ENCODE measurements around the gene FSHR. TPM values are rescaled to one million over a fixed set of nuclear protein-coding genes. Genes with fewer than 3 reads are reported as not detected.

The FSHR gene
- total RNA-seq, 1 donor from 2014 or later, result not detected

DNA sequence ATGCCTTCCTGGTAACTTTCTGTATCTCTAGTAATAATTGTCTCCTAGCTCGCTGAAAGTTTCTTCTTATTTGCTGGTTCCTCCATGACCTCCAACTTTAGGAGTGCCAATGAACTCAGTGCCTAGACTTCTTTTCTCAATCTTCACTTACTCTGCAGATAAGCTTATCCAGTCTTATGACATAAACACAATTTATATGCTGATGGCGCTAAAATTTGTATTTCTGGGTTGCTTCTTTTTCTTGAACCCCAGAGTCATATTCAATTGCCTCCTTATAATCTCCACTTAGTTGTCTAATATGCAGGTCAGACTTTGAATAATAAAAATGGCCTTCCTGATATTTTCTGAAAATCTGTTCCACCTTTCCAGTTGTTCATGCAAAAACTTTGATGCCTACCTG, 182.5 kb downstream of the FSHR start:
- H3K27ac Mint-ChIP-seq, result no peak overlapping the region
- H3K27me3 Mint-ChIP-seq (ENCODE audit: low read depth), result no peaks in the 10 kb centered on the region
- H3K36me3 Mint-ChIP-seq (ENCODE audit: low read depth), result no peaks in the 10 kb centered on the region
- no peaks in the 10 kb centered on the region for H3K4me1 Mint-ChIP-seq (ENCODE audit: low read depth)
- no peak for DNase-seq (ENCODE audit: low spot score)
- intact Hi-C loops (cut with micrococcal nuclease), result no loop called here
- H3K4me3 Mint-ChIP-seq (ENCODE audit: low read depth), result no peak overlapping the region
- H3K9me3 Mint-ChIP-seq, result no peaks in the 10 kb centered on the region

DNA sequence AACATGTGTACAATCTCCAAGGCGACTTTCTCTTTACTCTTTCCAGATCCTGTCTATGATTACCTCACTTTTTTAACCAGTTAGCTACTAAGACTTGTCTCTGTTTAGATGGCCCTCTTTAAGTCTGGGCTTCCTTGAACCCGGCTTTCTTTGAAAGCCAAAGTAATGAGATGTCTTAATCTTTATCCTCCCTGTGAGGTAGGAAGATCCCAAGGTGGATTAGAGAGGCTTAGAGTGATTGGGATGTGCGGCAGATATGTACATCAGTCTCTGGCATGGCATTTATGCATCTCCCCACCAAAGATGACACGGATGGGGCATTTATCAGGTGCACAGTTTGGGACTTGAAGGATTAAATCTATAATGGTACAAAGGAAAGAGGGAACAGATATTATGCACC, 186.3 kb downstream of the FSHR start:
- no peaks in the 10 kb centered on the region for H3K9me3 Mint-ChIP-seq
- no peaks in the 10 kb centered on the region for H3K27me3 Mint-ChIP-seq (ENCODE audit: low read depth)
- no peak for DNase-seq (ENCODE audit: low spot score)
- intact Hi-C loops (cut with micrococcal nuclease), result no loop called here
- H3K36me3 Mint-ChIP-seq (ENCODE audit: low read depth), result no peaks in the 10 kb centered on the region
- no peak overlapping the region for H3K4me3 Mint-ChIP-seq (ENCODE audit: low read depth)
- no peaks in the 10 kb centered on the region for H3K4me1 Mint-ChIP-seq (ENCODE audit: low read depth)
- no peak overlapping the region for H3K27ac Mint-ChIP-seq

DNA sequence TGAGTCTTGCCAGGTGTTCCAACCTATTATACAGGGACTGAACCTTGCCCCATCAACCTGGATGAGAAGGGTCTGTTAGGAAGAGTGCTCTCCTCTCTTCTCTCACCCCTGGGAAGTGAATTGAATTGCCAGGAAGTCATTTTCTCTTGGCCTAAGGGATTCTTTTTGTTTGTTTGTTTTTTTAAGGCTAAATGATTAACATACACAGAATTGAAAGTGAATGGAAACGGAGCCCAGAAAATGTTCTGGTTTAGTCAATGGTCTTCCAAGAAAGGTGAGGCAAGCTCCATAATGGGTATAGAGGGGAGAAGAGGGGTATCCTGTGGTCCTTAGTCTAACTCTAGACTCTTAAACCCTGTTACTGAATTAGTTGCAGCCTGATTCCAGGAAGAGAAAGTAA, 189.1 kb downstream of the FSHR start:
- Mint-ChIP-seq H3K27ac (no peak overlapping the region), H3K9me3 (no peaks in the 10 kb centered on the region), H3K4me3 (ENCODE audit: low read depth) (no peak overlapping the region), H3K36me3 (ENCODE audit: low read depth) (no peaks in the 10 kb centered on the region), H3K27me3 (ENCODE audit: low read depth) (no peaks in the 10 kb centered on the region), H3K4me1 (ENCODE audit: low read depth) (no peaks in the 10 kb centered on the region)
- no peak for DNase-seq (ENCODE audit: low spot score)
- intact Hi-C loops (cut with micrococcal nuclease), result no loop called here

DNA sequence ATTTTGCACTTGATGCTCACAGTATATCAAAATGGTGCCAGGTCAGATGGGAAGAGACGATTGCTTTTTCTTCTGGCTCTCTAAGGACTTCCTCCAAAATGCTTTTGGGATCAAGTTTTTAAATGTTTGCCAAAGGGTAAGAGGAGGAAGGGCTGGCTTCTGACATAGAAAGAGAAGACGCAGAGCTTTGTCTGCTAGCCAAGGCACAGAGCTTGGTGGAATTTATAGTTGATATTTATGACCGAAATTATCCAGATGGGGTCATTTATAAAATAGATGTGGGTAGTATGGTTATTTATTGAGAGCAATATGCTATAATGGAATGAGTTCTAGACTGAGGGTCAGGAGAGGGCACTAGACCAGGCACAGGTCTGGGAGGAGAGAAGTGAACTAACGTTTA, 193.3 kb downstream of the FSHR start:
- no peaks in the 10 kb centered on the region for H3K9me3 Mint-ChIP-seq
- no peaks in the 10 kb centered on the region for H3K36me3 Mint-ChIP-seq (ENCODE audit: low read depth)
- H3K4me1 Mint-ChIP-seq (ENCODE audit: low read depth), result no peaks in the 10 kb centered on the region
- H3K27me3 Mint-ChIP-seq (ENCODE audit: low read depth), result no peaks in the 10 kb centered on the region
- H3K4me3 Mint-ChIP-seq (ENCODE audit: low read depth), result no peak overlapping the region
- H3K27ac Mint-ChIP-seq, result no peak overlapping the region
- DNase-seq (ENCODE audit: low spot score), result no peak
- intact Hi-C loops (cut with micrococcal nuclease), result no loop called here

DNA sequence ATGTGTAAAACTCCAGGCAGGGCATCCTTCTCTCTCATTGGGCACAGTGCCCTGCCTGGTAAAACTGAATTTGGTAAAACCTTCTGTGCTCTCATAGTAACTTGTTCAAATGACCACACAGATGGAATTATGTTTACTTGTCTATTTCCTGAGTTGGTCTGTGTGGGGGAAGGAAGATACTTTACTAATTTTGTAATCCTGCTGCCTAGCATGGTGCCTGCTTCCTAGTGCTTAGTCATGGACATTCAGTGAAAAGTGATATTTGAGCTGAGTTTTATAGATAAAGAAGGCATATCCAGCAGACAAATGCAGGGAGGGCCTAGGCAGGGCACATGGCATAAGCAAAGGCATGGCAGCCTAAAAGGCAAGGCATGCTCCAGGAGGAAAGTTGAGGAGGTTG, 199.4 kb downstream of the FSHR start:
- H3K36me3 Mint-ChIP-seq (ENCODE audit: low read depth), result no peaks in the 10 kb centered on the region
- H3K27me3 Mint-ChIP-seq (ENCODE audit: low read depth), result no peaks in the 10 kb centered on the region
- H3K27ac Mint-ChIP-seq, result no peak overlapping the region
- no peak for DNase-seq (ENCODE audit: low spot score)
- no peaks in the 10 kb centered on the region for H3K9me3 Mint-ChIP-seq
- intact Hi-C loops (cut with micrococcal nuclease), result no loop called here
- H3K4me1 Mint-ChIP-seq (ENCODE audit: low read depth), result no peaks in the 10 kb centered on the region
- H3K4me3 Mint-ChIP-seq (ENCODE audit: low read depth), result no peak overlapping the region

DNA sequence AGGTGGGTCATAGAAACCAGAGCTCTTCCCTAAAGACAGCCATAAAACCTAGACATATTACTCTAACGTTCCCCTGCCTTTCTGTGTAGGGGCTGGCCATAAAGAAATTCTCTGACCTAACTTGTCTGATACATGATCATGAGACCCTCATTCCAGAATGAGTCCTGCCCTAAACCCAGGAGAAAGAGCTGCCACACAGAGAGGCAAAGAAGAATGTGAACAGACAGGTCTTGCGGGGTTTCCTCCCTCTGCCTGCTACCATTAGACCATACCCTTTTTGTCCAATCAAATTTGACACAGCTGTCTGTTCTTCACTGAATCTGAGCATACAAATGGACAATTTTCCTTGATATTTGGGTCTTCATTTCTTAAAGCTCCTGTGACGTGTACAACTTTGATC, 200.0 kb downstream of the FSHR start:
- intact Hi-C loops (cut with micrococcal nuclease), result no loop called here
- no peak for DNase-seq (ENCODE audit: low spot score)
- Mint-ChIP-seq H3K27ac (no peak overlapping the region), H3K9me3 (no peaks in the 10 kb centered on the region), H3K27me3 (ENCODE audit: low read depth) (no peaks in the 10 kb centered on the region), H3K36me3 (ENCODE audit: low read depth) (no peaks in the 10 kb centered on the region), H3K4me3 (ENCODE audit: low read depth) (no peak overlapping the region), H3K4me1 (ENCODE audit: low read depth) (no peaks in the 10 kb centered on the region)

DNA sequence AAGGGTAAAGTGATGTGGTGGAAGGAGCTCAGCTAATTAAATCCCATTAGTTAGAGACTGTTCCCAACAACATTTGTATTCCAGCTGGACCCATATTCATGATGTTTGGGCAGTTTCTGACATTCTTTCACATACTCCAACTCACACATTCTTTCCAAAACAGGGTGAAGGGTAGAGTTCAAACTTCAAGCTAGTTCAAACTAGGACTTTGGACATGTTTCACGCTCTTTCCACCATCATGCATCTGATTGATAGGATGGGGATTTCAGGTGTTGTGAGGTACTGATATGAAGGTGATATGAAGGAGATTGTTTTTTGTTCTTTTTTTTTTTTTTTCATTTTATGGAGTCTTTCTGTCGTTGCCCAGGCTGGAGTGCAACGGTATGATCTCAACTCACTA, 201.7 kb downstream of the FSHR start:
- H3K27me3 Mint-ChIP-seq (ENCODE audit: low read depth), result no peaks in the 10 kb centered on the region
- no peaks in the 10 kb centered on the region for H3K9me3 Mint-ChIP-seq
- no peak overlapping the region for H3K27ac Mint-ChIP-seq
- no peaks in the 10 kb centered on the region for H3K36me3 Mint-ChIP-seq (ENCODE audit: low read depth)
- DNase-seq (ENCODE audit: low spot score), result no peak
- intact Hi-C loops (cut with micrococcal nuclease), result no loop called here
- no peaks in the 10 kb centered on the region for H3K4me1 Mint-ChIP-seq (ENCODE audit: low read depth)
- no peak overlapping the region for H3K4me3 Mint-ChIP-seq (ENCODE audit: low read depth)

DNA sequence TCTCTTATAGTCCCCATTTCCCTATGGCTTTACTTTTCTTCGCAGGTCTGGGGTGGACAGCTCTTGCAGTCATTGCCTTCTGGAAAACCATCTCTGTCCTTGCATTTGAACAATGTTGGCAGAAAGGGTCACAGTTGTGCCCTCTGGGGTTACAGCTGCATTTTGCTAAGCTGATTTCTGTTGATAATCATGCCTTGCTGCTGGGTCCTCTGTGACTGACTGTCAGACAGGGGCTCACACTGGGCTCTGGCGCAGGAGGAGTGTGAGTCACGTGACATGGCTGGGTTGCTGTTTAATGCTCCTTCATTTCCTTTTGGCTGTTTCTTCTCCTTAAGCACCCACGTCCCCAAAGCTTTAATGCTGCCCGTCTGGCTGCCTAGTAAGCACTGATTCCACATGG, 202.2 kb downstream of the FSHR start:
- no peak overlapping the region for H3K4me3 Mint-ChIP-seq (ENCODE audit: low read depth)

DNA sequence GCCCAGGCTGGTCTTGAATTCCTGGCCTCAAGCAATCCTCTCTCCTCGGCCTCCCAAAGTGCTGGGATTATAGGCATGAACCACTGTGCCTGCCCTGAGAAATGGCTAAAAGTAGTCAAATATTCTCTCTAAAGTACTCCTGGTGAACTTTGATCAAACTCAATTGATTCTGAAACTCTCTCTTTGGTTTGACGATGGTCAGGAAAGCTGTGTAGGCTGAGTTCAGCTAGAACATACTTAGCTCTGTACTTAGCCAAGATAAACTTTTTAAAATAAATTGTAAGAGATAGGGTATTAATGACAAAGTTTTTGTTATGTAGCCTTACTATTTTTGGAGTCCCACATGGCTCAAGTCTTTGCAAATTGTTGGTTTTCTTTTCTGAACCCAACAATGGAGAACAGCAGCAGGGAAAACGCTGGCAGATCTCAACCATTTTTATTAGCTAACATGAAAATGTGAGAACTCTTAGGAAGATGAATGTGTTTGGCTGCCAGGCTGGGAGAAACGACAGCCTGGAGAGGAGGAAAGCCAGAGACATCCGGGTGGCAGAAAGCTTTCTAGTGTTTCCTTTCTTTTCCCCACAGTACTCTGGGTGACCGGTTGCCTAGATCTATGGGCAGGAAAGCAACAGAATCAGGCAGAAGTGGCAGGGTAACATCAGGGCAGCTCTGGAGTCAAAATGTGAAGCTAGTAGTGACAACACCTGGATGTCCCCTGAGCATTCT, 205.8 kb downstream of the FSHR start:
- intact Hi-C loops (cut with micrococcal nuclease), result loop anchor here (5.0 kb wide), 2 partner anchors 1194 to 1454 kb away; no protein-coding TSS in a partner anchor
- no peak overlapping the region for H3K4me3 Mint-ChIP-seq (ENCODE audit: low read depth)
- H3K27me3 Mint-ChIP-seq (ENCODE audit: low read depth), result no peaks in the 10 kb centered on the region
- no peaks in the 10 kb centered on the region for H3K4me1 Mint-ChIP-seq (ENCODE audit: low read depth)
- H3K9me3 Mint-ChIP-seq, result no peaks in the 10 kb centered on the region
- no peaks in the 10 kb centered on the region for H3K36me3 Mint-ChIP-seq (ENCODE audit: low read depth)
- H3K27ac Mint-ChIP-seq, result no peak overlapping the region
- no peak for DNase-seq (ENCODE audit: low spot score)

More for the DNA sequence above, 202.2 kb downstream of the FSHR start:
- Mint-ChIP-seq H3K27ac (no peak overlapping the region), H3K36me3 (ENCODE audit: low read depth) (no peaks in the 10 kb centered on the region), H3K4me1 (ENCODE audit: low read depth) (no peaks in the 10 kb centered on the region), H3K9me3 (no peaks in the 10 kb centered on the region), H3K27me3 (ENCODE audit: low read depth) (no peaks in the 10 kb centered on the region)
- no peak for DNase-seq (ENCODE audit: low spot score)
- intact Hi-C loops (cut with micrococcal nuclease), result no loop called here

DNA sequence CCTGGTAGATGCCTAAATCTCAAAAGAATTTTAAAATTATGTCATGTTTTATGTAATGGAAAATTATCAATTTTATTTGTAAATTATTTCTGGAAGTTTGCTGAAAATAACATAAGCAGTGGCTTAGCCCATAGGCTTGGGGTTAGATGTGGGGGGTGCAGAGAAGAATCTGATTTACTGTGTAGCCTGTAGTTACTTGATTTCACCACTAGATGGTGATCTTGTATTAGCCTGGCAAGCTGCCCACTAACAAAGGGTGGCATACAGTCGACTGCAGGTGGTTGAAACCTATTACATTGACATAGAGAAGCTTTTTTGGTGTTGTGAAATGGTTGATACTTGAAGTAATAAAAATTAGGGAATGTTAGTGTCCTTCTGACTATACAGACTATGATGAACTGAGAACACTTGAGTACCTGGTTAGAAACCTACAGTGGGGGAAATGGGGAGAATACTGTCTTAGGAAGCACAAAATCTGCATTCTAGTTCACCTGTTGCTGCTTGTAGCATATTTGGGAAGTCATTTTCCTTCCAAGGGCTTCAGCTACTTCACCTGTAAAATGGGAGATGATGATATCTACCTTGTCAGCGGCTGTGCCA, 207.8 kb downstream of the FSHR start:
- DNase-seq (ENCODE audit: low spot score), result peak; percentile 8
- no peak overlapping the region for H3K27ac Mint-ChIP-seq
- no peak overlapping the region for H3K4me3 Mint-ChIP-seq (ENCODE audit: low read depth)
- H3K9me3 Mint-ChIP-seq, result no peaks in the 10 kb centered on the region
- intact Hi-C loops (cut with micrococcal nuclease), result loop anchor here (1.0 to 5.0 kb wide), 3 partner anchors 1196 to 1546 kb away; no protein-coding TSS in a partner anchor
- H3K36me3 Mint-ChIP-seq (ENCODE audit: low read depth), result no peaks in the 10 kb centered on the region
- no peaks in the 10 kb centered on the region for H3K4me1 Mint-ChIP-seq (ENCODE audit: low read depth)
- no peaks in the 10 kb centered on the region for H3K27me3 Mint-ChIP-seq (ENCODE audit: low read depth)

DNA sequence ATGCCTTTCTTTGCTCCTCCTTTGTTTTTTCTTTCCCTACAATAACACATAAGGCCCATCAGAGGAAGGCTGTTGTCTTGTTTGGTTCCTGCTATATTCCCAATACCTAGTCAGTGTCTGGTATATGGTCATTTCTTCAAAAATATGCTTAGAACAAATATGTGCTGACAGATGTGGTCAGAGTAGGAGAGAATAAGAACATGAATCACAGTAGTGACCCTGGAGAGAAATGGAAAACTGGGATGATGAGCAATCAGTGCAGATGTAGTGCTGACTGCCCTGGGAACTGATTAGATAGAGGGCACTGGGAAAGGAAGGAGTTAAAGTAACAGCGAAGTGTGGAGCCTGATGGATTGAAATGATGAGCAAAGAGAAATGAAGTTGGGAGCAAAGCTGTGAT, 209.4 kb downstream of the FSHR start:
- no peaks in the 10 kb centered on the region for H3K9me3 Mint-ChIP-seq
- H3K4me1 Mint-ChIP-seq (ENCODE audit: low read depth), result no peaks in the 10 kb centered on the region
- no peak overlapping the region for H3K4me3 Mint-ChIP-seq (ENCODE audit: low read depth)
- no peaks in the 10 kb centered on the region for H3K27me3 Mint-ChIP-seq (ENCODE audit: low read depth)
- H3K36me3 Mint-ChIP-seq (ENCODE audit: low read depth), result no peaks in the 10 kb centered on the region
- intact Hi-C loops (cut with micrococcal nuclease), result loop anchor here (5.0 kb wide), 2 partner anchors 1197 to 1457 kb away; no protein-coding TSS in a partner anchor
- H3K27ac Mint-ChIP-seq, result no peak overlapping the region
- no peak for DNase-seq (ENCODE audit: low spot score)

DNA sequence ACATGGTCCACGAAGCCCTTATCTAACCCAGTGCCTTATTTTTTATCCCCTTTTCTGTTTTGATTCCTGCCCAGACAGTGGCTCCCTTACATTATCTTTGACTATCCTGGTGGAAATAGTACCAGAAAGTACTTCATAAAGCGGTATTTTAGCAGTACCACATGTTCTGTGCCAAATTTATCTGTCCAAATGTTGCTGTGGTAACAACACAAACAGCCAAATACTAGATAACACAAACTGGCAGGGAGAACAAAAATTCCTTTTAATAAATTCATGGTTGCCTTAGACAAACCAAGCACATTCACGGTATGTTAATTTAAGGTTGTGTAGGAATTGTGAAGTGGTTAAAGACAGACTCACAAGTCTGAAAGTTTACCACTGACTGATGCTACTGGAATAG, 210.9 kb downstream of the FSHR start:
- H3K27me3 Mint-ChIP-seq (ENCODE audit: low read depth), result no peaks in the 10 kb centered on the region
- no peaks in the 10 kb centered on the region for H3K36me3 Mint-ChIP-seq (ENCODE audit: low read depth)
- H3K9me3 Mint-ChIP-seq, result no peaks in the 10 kb centered on the region
- no peak overlapping the region for H3K4me3 Mint-ChIP-seq (ENCODE audit: low read depth)
- intact Hi-C loops (cut with micrococcal nuclease), result no loop called here
- no peak overlapping the region for H3K27ac Mint-ChIP-seq
- H3K4me1 Mint-ChIP-seq (ENCODE audit: low read depth), result no peaks in the 10 kb centered on the region
- no peak for DNase-seq (ENCODE audit: low spot score)

DNA sequence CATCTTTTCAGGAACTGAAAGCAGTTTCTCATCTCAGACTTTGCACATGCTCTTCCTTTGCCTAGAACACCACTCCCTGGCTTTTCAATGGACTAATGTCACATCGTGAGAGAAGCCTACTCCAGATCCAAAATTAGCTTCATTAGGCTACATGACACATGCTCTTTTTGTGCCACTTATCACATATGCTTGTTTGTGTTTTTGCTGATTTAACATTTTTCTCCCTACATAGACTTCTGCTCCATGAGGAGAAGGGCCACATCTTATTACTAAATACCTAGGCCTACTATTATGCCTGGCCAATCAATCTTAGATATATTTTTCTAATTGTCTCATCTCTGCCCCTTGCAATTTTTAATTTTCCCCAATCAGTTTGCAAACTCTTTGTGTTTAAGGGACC, 212.4 kb downstream of the FSHR start:
- Mint-ChIP-seq H3K36me3 (ENCODE audit: low read depth) (no peaks in the 10 kb centered on the region), H3K9me3 (no peaks in the 10 kb centered on the region), H3K4me1 (ENCODE audit: low read depth) (no peaks in the 10 kb centered on the region), H3K4me3 (ENCODE audit: low read depth) (no peak overlapping the region), H3K27ac (no peak overlapping the region), H3K27me3 (ENCODE audit: low read depth) (no peaks in the 10 kb centered on the region)
- DNase-seq (ENCODE audit: low spot score), result no peak
- intact Hi-C loops (cut with micrococcal nuclease), result no loop called here

All from activated T-helper 2 cell treated with anti-CD3 and anti-CD28 coated beads, Interferon-gamma antibody, Interleukin-2, Interleukin-4, amounts not matched to agents 10 μg/mL and 5 μg/mL and 100 μg/mL, durations not matched to agents 14 hours and 24 hours and 36 hours (primary cell).